Fibroblast of lung (primary cell): ENCODE data around the gene TBL1X. TPM values are rescaled to one million over a fixed set of nuclear protein-coding genes. Genes with fewer than 3 reads are reported as not detected.

Source experiments
- DNase-seq, 2 donors: peaks; one replicate each; pipeline versions ENCODE4 v3.0.0 to v3.0.0-alpha.2; 2010; ENCODE audit warnings: low read depth in 2 of 2
- H2AFZ ChIP-seq: 2 replicates; pipeline ENCODE4 v1.5.1; 2012; ENCODE audit warnings: low read length, control low read depth, inconsistent platforms
- H3K27ac ChIP-seq: 2 replicates; pipeline ENCODE4 v1.5.1; 2011; ENCODE audit warnings: low read length, control low read depth; ENCODE audit not compliant: insufficient read depth
- H3K27me3 ChIP-seq: 2 replicates; pipeline ENCODE4 v1.5.1; 2011; ENCODE audit warnings: mild to moderate bottlenecking, low read length; ENCODE audit not compliant: control insufficient read depth, insufficient read depth
- H3K36me3 ChIP-seq: 2 replicates; pipeline ENCODE4 v1.5.1; 2011; ENCODE audit warnings: low read length; ENCODE audit not compliant: control insufficient read depth, insufficient read depth
- H3K4me1 ChIP-seq: 2 replicates; pipeline ENCODE4 v1.5.1; 2011; ENCODE audit warnings: low read length; ENCODE audit not compliant: control insufficient read depth, insufficient read depth; ENCODE audit errors: extremely low read depth
- H3K4me2 ChIP-seq: 2 replicates; pipeline ENCODE4 v1.5.1; 2011; ENCODE audit warnings: low read length, control low read depth; ENCODE audit not compliant: insufficient read depth; ENCODE audit errors: extremely low read depth
- H3K4me3 ChIP-seq, 4 experiments: fragments of 200-600 bp in 1 of 4; sonication (generic) in 1 of 4; replicated peaks in 1 of 4; 2 replicates each; pipeline ENCODE4 v1.5.1; 2011 to 2016; ENCODE audit warnings: low read length in 4 of 4, low read depth in 3 of 4, mild to moderate bottlenecking in 3 of 4, control low read depth in 2 of 4, inconsistent platforms in 1 of 4, mixed read lengths in 1 of 4; ENCODE audit not compliant: insufficient read depth in 1 of 4; ENCODE audit errors: control extremely low read depth in 1 of 4
- H3K79me2 ChIP-seq: 2 replicates; pipeline ENCODE4 v1.5.1; 2012; ENCODE audit warnings: mild to moderate bottlenecking, low read length, inconsistent platforms; ENCODE audit not compliant: control insufficient read depth, insufficient read depth
- H3K9ac ChIP-seq: 2 replicates; pipeline ENCODE4 v1.5.1; 2011; ENCODE audit warnings: mild to moderate bottlenecking, low read length, control low read depth; ENCODE audit not compliant: insufficient read depth
- H3K9me3 ChIP-seq: 2 replicates; pipeline ENCODE4 v1.5.1; 2012; ENCODE audit warnings: low read depth, low read length; ENCODE audit not compliant: control insufficient read depth, insufficient read depth
- H4K20me1 ChIP-seq: 2 replicates; pipeline ENCODE4 v1.5.1; 2011; ENCODE audit warnings: low read length; ENCODE audit not compliant: control insufficient read depth, insufficient read depth; ENCODE audit errors: extremely low read depth
- CTCF ChIP-seq, 2 donors: IDR thresholded peaks in 1 of 2; conservative IDR thresholded peaks in 1 of 2; 1 replicate in 1 of 2; 2 replicates in 1 of 2; pipeline ENCODE4 v1.5.1; 2011 to 2012; ENCODE audit warnings: low read length in 2 of 2, control low read depth in 1 of 2, inconsistent platforms in 1 of 2, low read depth in 1 of 2, mild to moderate bottlenecking in 1 of 2
- EZH2 ChIP-seq: IDR thresholded peaks from 2 replicates; pipeline ENCODE4 v1.5.1; 2012; ENCODE audit warnings: low read length, control low read depth, mild to moderate bottlenecking; ENCODE audit errors: missing control alignments
- polyA plus RNA-seq, 2 donors: library from polyadenylated mRNA; depleted of rRNA in 1 of 2; stranded (reverse) in 1 of 2; unstranded in 1 of 2; fragments of >200 nt; gene quantifications; 2 replicates each; pipeline ENCODE4 v1.2.1, GENCODE V29; 2011 to 2012; ENCODE audit warnings: missing spikeins in 1 of 2
- total RNA-seq: library from RNA; depleted of rRNA; stranded (reverse); fragments of >200 nt; gene quantifications from 2 replicates; pipeline ENCODE4 v1.2.1, GENCODE V29; 2014

The TBL1X gene
- total and polyA plus RNA-seq, 2 donors (not counting 1 experiment from before 2014, with no cell fraction given) = 25.8 to 29.4 TPM

GRCh38 chrX:9737363-9737762 lies 272.5 kb downstream of the TBL1X start:
- Histone ChIP-seq H3K4me1 (no peaks in the 10 kb centered on the region), H3K4me2 (no peak overlapping the region), H3K27me3 (no peaks in the 10 kb centered on the region), H4K20me1 (no peaks in the 10 kb centered on the region), H2AFZ (no peak overlapping the region), H3K79me2 (no peaks in the 10 kb centered on the region), H3K36me3 (no peaks in the 10 kb centered on the region), H3K4me3 (no peak overlapping the region), H3K9me3 (no peaks in the 10 kb centered on the region), H3K27ac (no peak overlapping the region), H3K9ac (no peak overlapping the region)
- TF ChIP-seq CTCF (conservative IDR thresholded peaks at IDR 0.05 in 1 of 2, IDR thresholded peaks at IDR 0.05 in 1 of 2; ENCODE audit: low read depth in 1 of 2, low read length in 2 of 2) (no peak), EZH2 (no peak)
- no peak for DNase-seq

GRCh38 chrX:9738151-9738550 lies 273.3 kb downstream of the TBL1X start:
- H3K79me2 ChIP-seq = no peaks in the 10 kb centered on the region
- no peak overlapping the region for H3K4me2 ChIP-seq
- no peaks in the 10 kb centered on the region for H3K4me1 ChIP-seq
- DNase-seq = no peak
- H3K9me3 ChIP-seq = no peaks in the 10 kb centered on the region
- no peaks in the 10 kb centered on the region for H3K36me3 ChIP-seq
- H3K4me3 ChIP-seq = no peak overlapping the region
- no peak overlapping the region for H3K27ac ChIP-seq
- TF ChIP-seq EZH2 (no peak), CTCF (conservative IDR thresholded peaks at IDR 0.05 in 1 of 2, IDR thresholded peaks at IDR 0.05 in 1 of 2; ENCODE audit: low read depth in 1 of 2, low read length in 2 of 2) (no peak)
- H3K9ac ChIP-seq = no peak overlapping the region
- H2AFZ ChIP-seq = no peak overlapping the region
- no peaks in the 10 kb centered on the region for H3K27me3 ChIP-seq
- H4K20me1 ChIP-seq = no peaks in the 10 kb centered on the region

- H3K27ac ChIP-seq = no peak overlapping the region
- H3K9me3 ChIP-seq = no peaks in the 10 kb centered on the region
- H3K79me2 ChIP-seq = no peaks in the 10 kb centered on the region
- no peak for DNase-seq
- H4K20me1 ChIP-seq = no peaks in the 10 kb centered on the region
- no peak overlapping the region for H3K4me3 ChIP-seq
- H3K4me1 ChIP-seq = no peaks in the 10 kb centered on the region
- no peak for TF ChIP-seq CTCF (conservative IDR thresholded peaks at IDR 0.05 in 1 of 2, IDR thresholded peaks at IDR 0.05 in 1 of 2; ENCODE audit: low read depth in 1 of 2, low read length in 2 of 2)
- no peak for TF ChIP-seq EZH2
- no peak overlapping the region for H3K4me2 ChIP-seq
- no peak overlapping the region for H2AFZ ChIP-seq
- no peak overlapping the region for H3K9ac ChIP-seq
- H3K36me3 ChIP-seq = no peaks in the 10 kb centered on the region
- no peaks in the 10 kb centered on the region for H3K27me3 ChIP-seq
These were observed 274.3 kb downstream of the TBL1X start for GRCh38 chrX:9739130-9739529.
